HepG2 (cell line): ENCODE results near the gene PPIP5K2. TPM values are rescaled to one million over a fixed set of nuclear protein-coding genes. Genes with fewer than 3 reads are reported as not detected.

ENCODE experiments used
- ATAC-seq: fragments of 200-7000 bp; cut with Tn5 transposase; 3 replicates; pipeline ENCODE4 v1.9.1; 2020; ENCODE audit warnings: mild to moderate bottlenecking, moderate library complexity
- BruUV-seq: library from RNA; stranded (reverse); fragments of 400-500 nt; replicated peaks from 2 replicates; lab custom pipeline; 2021; lab: Mats Ljungman, UMichigan
- CTCF ChIA-PET: fragments of 300-600 bp; formaldehyde crosslinking; extraction: SDS; loops from one replicate; lab custom pipeline; 2021; ENCODE audit warnings: low total read pairs, inconsistent platforms, low intra/inter-chr PET ratio; lab: Yijun Ruan, JAX
- POLR2A ChIA-PET: fragments of 350-600 bp; sonication (Branson Sonifier 250); formaldehyde crosslinking; loops from one replicate; lab custom pipeline; 2020; ENCODE audit warnings: antibody characterized with exemption, inconsistent platforms; lab: Yijun Ruan, JAX
- DNase-seq: peaks from one replicate; pipeline ENCODE4 v3.0.0-alpha.2; 2015; ENCODE audit warnings: low spot score
- FAIRE-seq: peaks from 3 replicates; lab custom pipeline; 2011; peaks lifted over from hg19 to GRCh38; lab: Jason Lieb, UNC
- H2AFZ ChIP-seq: one replicate; pipeline ENCODE4 v1.6.1; 2011; ENCODE audit warnings: low read length, inconsistent platforms
- H3K27ac ChIP-seq: fragments of 300-600 bp; 3 replicates; pipeline ENCODE4 v1.8.0; 2011; ENCODE audit warnings: mixed run types, mild to moderate bottlenecking, mixed read lengths, low read length, inconsistent platforms; ENCODE audit not compliant: insufficient read depth; ENCODE audit errors: extremely low read length
- H3K27me3 ChIP-seq, 2 experiments: fragments of 200-600 bp in 1 of 2; 2 replicates in 1 of 2; 3 replicates in 1 of 2; pipeline versions ENCODE4 v1.6.0 to v1.8.0; 2011; ENCODE audit warnings: low read length in 2 of 2, mild to moderate bottlenecking in 2 of 2, moderate library complexity in 2 of 2, inconsistent platforms in 1 of 2; ENCODE audit not compliant: insufficient read depth in 2 of 2, control insufficient read depth in 1 of 2
- H3K36me3 ChIP-seq, 2 experiments: fragments of 200-600 bp in 1 of 2; replicated peaks in 1 of 2; 2 replicates in 1 of 2; 3 replicates in 1 of 2; pipeline versions ENCODE4 v1.5.1 to v1.8.0; 2011; ENCODE audit warnings: low read length in 2 of 2, inconsistent platforms in 1 of 2; ENCODE audit not compliant: insufficient read depth in 2 of 2, control insufficient read depth in 1 of 2
- H3K4me1 ChIP-seq: 2 replicates; pipeline ENCODE4 v1.5.1; 2012; ENCODE audit warnings: low read length, inconsistent platforms; ENCODE audit not compliant: insufficient read depth
- H3K4me2 ChIP-seq: 2 replicates; pipeline ENCODE4 v1.6.0; 2011; ENCODE audit warnings: low read depth, low read length, inconsistent platforms
- H3K4me3 ChIP-seq, 3 experiments: fragments of 200-600 bp in 1 of 3; sonication (generic), shearing (Covaris generic) in 1 of 3; replicated peaks in 1 of 3; 2 replicates each; pipeline ENCODE4 v1.5.1; 2011 to 2016; ENCODE audit warnings: low read length in 3 of 3, inconsistent platforms in 2 of 3, low read depth in 2 of 3, mild to moderate bottlenecking in 2 of 3, control low read depth in 1 of 3, mixed read lengths in 1 of 3; ENCODE audit not compliant: insufficient read depth in 1 of 3
- H3K79me2 ChIP-seq: one replicate; pipeline ENCODE4 v1.6.1; 2011; ENCODE audit warnings: low read length, inconsistent platforms; ENCODE audit not compliant: insufficient read depth
- H3K9ac ChIP-seq: 2 replicates; pipeline ENCODE4 v1.6.0; 2011; ENCODE audit warnings: mild to moderate bottlenecking, low read depth, low read length, inconsistent platforms; ENCODE audit not compliant: insufficient read depth
- H3K9me3 ChIP-seq: 2 replicates; pipeline ENCODE4 v1.5.1; 2012; ENCODE audit warnings: mild to moderate bottlenecking, low read length
- H4K20me1 ChIP-seq: 2 replicates; pipeline ENCODE4 v1.6.0; 2011; ENCODE audit warnings: inconsistent platforms, mild to moderate bottlenecking, low read length, moderate library complexity; ENCODE audit not compliant: insufficient read depth
- AHDC1 ChIP-seq: sonication (generic); formaldehyde crosslinking; IDR thresholded peaks from 2 replicates; pipeline ENCODE4 v1.5.1; 2020; ENCODE audit warnings: mild to moderate bottlenecking, missing genetic modification reagents, borderline replicate concordance
- SOX13 ChIP-seq, 3 experiments: fragments of 450-650 bp in 1 of 3; sonication (generic) in 1 of 3; formaldehyde crosslinking in 1 of 3; IDR thresholded peaks in 2 of 3; conservative IDR thresholded peaks in 1 of 3; 2 replicates each; pipeline versions ENCODE4 v1.5.0 to v1.6.1; 2016 to 2020; ENCODE audit warnings: antibody characterized with exemption in 1 of 3, mild to moderate bottlenecking in 1 of 3, missing compliant biosample characterization in 1 of 3, missing genetic modification reagents in 1 of 3, moderate library complexity in 1 of 3
- ZNF264 ChIP-seq: sonication (generic); formaldehyde crosslinking; IDR thresholded peaks from 2 replicates; pipeline ENCODE4 v1.4.0; 2020; ENCODE audit warnings: missing genetic modification reagents
- ZNF451 ChIP-seq: sonication (generic); formaldehyde crosslinking; IDR thresholded peaks from 2 replicates; pipeline ENCODE4 v1.5.0; 2020; ENCODE audit warnings: mild to moderate bottlenecking, missing genetic modification reagents
- WGBS: methylation state at CpG from one replicate; pipeline ENCODE4 v1.1.6; 2017; ENCODE audit warnings: low lambda C conversion rate; 5-methylcytosine and 5-hydroxymethylcytosine counted together
- in situ Hi-C: cut with HindIII; loops from 2 replicates; pipeline ENCODE4 v1.10.0; 2017; ENCODE audit warnings: low pct_unique_long_range_greater_than_20kb; ENCODE audit not compliant: extremely low pct_ligation_motif_present
- intact Hi-C: fragments of 100-400 bp; cut with micrococcal nuclease; formaldehyde crosslinking; loops from one replicate; pipeline ENCODE4 v1.10.0; 2022; ENCODE audit not compliant: unreplicated experiment
- polyA plus RNA-seq, 8 experiments: library from polyadenylated mRNA; depleted of rRNA in 3 of 8; stranded (reverse) in 7 of 8; unstranded in 1 of 8; fragments of >200 nt; fragmentation: Illumina TruSeq in 4 of 8; extraction: Trizol in 4 of 8; gene quantifications; 2 replicates each; pipeline versions ENCODE4 v1.2.1 to v1.2.3, GENCODE V29; 2011 to 2016; ENCODE audit warnings: low read depth in 4 of 8, missing spikeins in 1 of 8, mixed read lengths in 1 of 8; ENCODE audit not compliant: insufficient read depth in 1 of 8
- total RNA-seq, 5 experiments: library from RNA; depleted of rRNA; stranded (reverse); fragments of >200 nt; fragmentation: Illumina TruSeq; extraction: Trizol; gene quantifications; 2 replicates each; pipeline ENCODE4 v1.2.3, GENCODE V29; 2016; ENCODE audit warnings: low read depth in 1 of 5

Gene PPIP5K2
- total and polyA plus RNA-seq, 2 of the 13 experiments (the other 11 are each of a cell fraction or from before 2014, with no cell fraction given): 19.7 to 45.6 TPM

- no TSS peak for BruUV-seq
- DNase-seq (peak; percentile 2), ATAC-seq (no peak), FAIRE-seq (no peak)
- Histone ChIP-seq H3K4me2 (no peak overlapping the region), H3K27ac (no peak overlapping the region), H2AFZ (no peak overlapping the region), H3K9ac (no peak overlapping the region), H3K79me2 (no peaks in the 10 kb centered on the region), H3K4me3 (no peak overlapping the region), H3K36me3 (no peaks in the 10 kb centered on the region; a peak in 1 of 5 replicates), H3K4me1 (0 out of 2 replicates have a peak, but pooled peaks cover 7% of the 10 kb centered on the region), H3K9me3 (no peaks in the 10 kb centered on the region), H3K27me3 (no peaks in the 10 kb centered on the region), H4K20me1 (no peaks in the 10 kb centered on the region)
- in situ Hi-C loops (no loop called here), intact Hi-C loops (no loop called here)
- ChIA-PET POLR2A (interaction anchor here (1.4 kb wide), 1 partner anchor 25 kb away, joined by 5 read pairs; the partner anchor contains the start of genes GIN1 and PPIP5K2), CTCF (no interaction called here)
- TF ChIP-seq SOX13 (IDR thresholded peaks at IDR 0.05) (no peak), SOX13 (CRISPR knock-in tag; conservative IDR thresholded peaks at IDR 0.05 in 1 of 2, IDR thresholded peaks at IDR 0.05 in 1 of 2) (0 out of 4 replicates have a peak, but pooled peaks of 1 of the 2 experiments have one; percentile 13), ZNF451 (no peak), AHDC1 (CRISPR knock-in tag) (no peak), ZNF264 (CRISPR knock-in tag) (no peak)
- 43% methylated on average over 2 of the region's 2 CpGs for WGBS
Measured at GRCh38 chr5:103094737-103095136, 25.4 kb upstream of the PPIP5K2 start.
